Omental fat pad (tissue), 4 donors: ENCODE data around the gene TSPAN14. TPM values are rescaled to one million over a fixed set of nuclear protein-coding genes. Genes with fewer than 3 reads are reported as not detected.

Experiments used
- ATAC-seq: fragments of 150-250 bp; one replicate; pipeline ENCODE4 v1.9.1; 2016; ENCODE audit warnings: mild to moderate bottlenecking, moderate library complexity; ENCODE audit not compliant: low FRiP score
- DNase-seq: peaks from one replicate; pipeline ENCODE4 v3.0.0-alpha.2; 2019; ENCODE audit warnings: low spot score
- total RNA-seq, 4 donors: library from RNA; depleted of rRNA; stranded (reverse); fragments of >200 nt; gene quantifications; one replicate each; pipeline ENCODE4 v1.1.0, GENCODE V29; 2016
- TF ChIP-seq, protein P1 (sequence below), 3 donors: fragments of 450-650 bp; IDR thresholded peaks; one replicate each; pipeline ENCODE4 v1.5.1; 2016 to 2017; ENCODE audit warnings: antibody characterized with exemption in 3 of 3, mild to moderate bottlenecking in 3 of 3, moderate library complexity in 2 of 3

The TSPAN14 gene
- total RNA-seq, 4 donors from 2014 or later, result 42.4 to 114 (median 91.6) TPM

DNA sequence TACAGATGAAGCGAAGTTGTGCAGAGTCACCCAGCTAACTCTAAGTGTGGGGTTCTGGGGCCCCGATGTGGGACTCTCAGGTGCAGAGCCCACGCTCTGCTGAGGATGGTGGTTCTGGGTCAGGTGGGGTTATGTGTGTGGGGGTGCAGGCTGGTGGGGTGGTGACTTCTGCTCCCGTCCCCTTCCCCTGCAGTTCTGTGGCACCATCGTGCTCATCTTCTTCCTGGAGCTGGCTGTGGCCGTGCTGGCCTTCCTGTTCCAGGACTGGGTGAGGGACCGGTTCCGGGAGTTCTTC lies 54.9 kb downstream of the TSPAN14 start:
- DNase-seq (no peak), ATAC-seq (no peak)
- TF ChIP-seq, protein P1, sequence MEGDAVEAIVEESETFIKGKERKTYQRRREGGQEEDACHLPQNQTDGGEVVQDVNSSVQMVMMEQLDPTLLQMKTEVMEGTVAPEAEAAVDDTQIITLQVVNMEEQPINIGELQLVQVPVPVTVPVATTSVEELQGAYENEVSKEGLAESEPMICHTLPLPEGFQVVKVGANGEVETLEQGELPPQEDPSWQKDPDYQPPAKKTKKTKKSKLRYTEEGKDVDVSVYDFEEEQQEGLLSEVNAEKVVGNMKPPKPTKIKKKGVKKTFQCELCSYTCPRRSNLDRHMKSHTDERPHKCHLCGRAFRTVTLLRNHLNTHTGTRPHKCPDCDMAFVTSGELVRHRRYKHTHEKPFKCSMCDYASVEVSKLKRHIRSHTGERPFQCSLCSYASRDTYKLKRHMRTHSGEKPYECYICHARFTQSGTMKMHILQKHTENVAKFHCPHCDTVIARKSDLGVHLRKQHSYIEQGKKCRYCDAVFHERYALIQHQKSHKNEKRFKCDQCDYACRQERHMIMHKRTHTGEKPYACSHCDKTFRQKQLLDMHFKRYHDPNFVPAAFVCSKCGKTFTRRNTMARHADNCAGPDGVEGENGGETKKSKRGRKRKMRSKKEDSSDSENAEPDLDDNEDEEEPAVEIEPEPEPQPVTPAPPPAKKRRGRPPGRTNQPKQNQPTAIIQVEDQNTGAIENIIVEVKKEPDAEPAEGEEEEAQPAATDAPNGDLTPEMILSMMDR (IDR thresholded peaks at IDR 0.05), result no peak

DNA sequence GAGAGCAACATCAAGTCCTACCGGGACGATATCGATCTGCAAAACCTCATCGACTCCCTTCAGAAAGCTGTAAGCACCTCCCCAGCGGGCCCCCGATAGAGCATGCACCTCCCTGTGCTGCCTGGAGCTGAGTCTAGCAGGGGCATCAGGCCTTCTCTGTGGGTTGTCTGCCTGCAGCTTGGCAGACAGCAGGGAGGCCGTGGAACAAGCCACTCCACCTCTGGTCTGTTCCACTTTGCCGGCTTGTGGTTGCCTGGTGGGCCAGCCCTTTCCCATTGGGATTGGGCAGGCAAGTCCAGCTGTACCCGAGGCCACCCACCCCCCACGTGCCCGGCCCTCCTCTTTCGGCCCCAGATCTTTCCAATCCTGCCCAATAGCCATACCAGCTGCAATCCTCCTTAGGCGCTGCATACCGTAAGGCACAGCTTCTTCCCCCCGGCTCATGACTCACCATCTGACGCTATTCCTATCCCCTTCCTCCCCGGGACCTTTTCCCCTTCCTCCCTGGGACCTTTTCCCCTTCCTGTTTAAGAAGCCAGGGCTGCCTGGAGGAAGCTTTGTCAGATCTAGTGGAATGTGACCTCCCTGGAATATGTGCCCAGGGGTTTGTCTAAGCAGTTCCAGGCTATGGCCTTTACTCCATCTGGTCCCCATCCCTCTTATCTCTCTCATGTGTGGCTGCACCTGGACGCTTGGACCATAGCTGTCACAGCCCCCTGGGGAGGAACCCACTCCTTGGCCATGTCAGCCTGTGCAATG lies 55.5 kb downstream of the TSPAN14 start:
- DNase-seq (no peak), ATAC-seq (peak; percentile 47)
- TF ChIP-seq, protein P1 (IDR thresholded peaks at IDR 0.05), result no peak

GRCh38 chr10:80512031-80512526 lies 58.0 kb downstream of the TSPAN14 start:
- TF ChIP-seq, protein P1 (IDR thresholded peaks at IDR 0.05), result no peak
- DNase-seq (no peak), ATAC-seq (no peak)

DNA sequence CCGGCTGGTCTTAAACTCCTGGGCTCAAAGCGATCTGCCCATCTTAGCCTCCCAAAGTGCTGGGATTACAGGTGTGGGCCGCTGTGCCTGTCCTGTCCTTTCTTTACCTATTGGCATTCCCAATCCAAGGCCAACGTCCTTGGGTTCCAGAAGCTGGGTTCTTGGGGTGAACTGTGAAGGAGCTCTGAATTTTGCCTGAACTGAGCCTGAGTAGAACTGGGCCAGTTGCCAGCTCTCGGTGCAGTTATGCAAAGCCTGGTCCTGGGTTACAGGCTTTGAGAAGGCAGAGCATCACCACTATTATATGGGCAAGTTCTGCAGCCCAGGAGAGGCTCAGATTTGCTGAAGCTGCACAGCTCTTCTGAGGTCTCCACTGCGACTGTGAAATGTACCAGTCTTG lies 59.0 kb downstream of the TSPAN14 start:
- ATAC-seq (no peak), DNase-seq (no peak)
- TF ChIP-seq, protein P1 (IDR thresholded peaks at IDR 0.05), result no peak

DNA sequence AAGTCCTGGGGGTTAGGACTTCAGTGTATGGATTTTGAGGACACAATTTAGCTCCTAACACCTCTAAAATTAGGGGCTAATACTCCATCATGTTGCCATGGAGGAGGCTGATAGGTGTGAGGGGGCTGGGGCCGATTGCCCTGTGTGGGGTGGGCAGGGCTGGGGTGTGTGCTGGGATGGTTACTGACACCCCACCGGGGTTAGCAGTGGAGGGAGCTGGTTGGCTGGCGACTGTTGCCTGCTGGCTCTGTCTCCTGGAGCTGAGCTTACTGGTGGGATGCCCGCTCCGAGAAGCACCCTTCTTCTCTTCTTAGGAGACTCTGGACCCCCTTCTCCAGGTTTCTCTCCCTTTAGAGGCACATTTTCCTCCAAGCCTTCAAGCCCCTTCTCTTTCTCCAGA lies 61.4 kb downstream of the TSPAN14 start:
- DNase-seq, result no peak
- ATAC-seq, result no peak
- TF ChIP-seq, protein P1 (IDR thresholded peaks at IDR 0.05), result no peak

GRCh38 chr10:80515941-80516340 lies 61.8 kb downstream of the TSPAN14 start:
- TF ChIP-seq, protein P1 (IDR thresholded peaks at IDR 0.05), result no peak
- DNase-seq, result no peak
- ATAC-seq, result no peak

DNA sequence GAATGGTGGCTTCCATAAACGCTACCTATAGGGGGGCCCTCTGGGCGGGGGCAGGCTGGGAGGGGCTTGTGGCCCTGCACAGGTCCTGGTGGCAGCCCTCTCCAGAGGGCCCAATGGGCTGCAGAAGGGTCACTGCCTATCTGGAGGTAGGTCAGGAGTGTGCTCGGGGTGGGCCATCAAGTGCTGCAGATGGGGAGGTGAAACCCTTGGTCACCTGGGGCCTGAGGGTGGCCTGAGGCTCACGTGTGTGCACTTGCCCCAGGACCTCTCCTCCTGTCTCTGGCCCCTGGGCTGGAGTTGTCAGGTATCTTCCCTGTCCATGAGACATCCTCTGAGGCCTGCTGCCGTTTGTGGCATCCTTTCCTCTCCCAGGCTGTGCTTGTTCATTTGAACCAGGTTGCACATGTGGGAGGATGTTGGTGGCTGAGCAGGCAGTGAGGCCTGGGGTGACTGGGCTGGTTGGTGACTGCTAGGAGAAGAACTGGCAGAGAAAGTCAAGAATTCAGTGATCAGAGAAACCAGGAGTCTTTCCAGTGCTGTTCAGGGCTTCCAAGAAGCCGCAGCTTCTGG lies 62.5 kb downstream of the TSPAN14 start:
- ATAC-seq, result no peak
- no peak for DNase-seq

More for the DNA sequence above, 62.5 kb downstream of the TSPAN14 start:
- TF ChIP-seq, protein P1 (IDR thresholded peaks at IDR 0.05), result no peak
